Kidney (tissue), 14 donors: ENCODE measurements around the gene NCOA7. TPM values are rescaled to one million over a fixed set of nuclear protein-coding genes. Genes with fewer than 3 reads are reported as not detected.

ENCODE experiments used
- DNase-seq, 5 donors: peaks; one replicate each; pipeline ENCODE4 v3.0.0-alpha.2; 2013 to 2020
- FAIRE-seq: peaks from 2 replicates; lab custom pipeline; 2012; peaks lifted over from hg19 to GRCh38; lab: Jason Lieb, UNC
- H3K27ac ChIP-seq, 2 donors: one replicate each; pipeline ENCODE4 v1.7.0; 2013; ENCODE audit warnings: low read depth in 2 of 2, low read length in 2 of 2, inconsistent platforms in 1 of 2
- H3K27me3 ChIP-seq: one replicate; pipeline ENCODE4 v1.7.1; 2013; ENCODE audit warnings: low read length, inconsistent platforms; ENCODE audit not compliant: control insufficient read depth, insufficient read depth
- H3K36me3 ChIP-seq, 3 donors: one replicate each; pipeline versions ENCODE4 v1.7.0 to v1.7.1; 2013; ENCODE audit warnings: low read length in 3 of 3, control low read depth in 1 of 3, inconsistent platforms in 1 of 3; ENCODE audit not compliant: insufficient read depth in 3 of 3, control insufficient read depth in 2 of 3
- H3K4me1 ChIP-seq, 3 donors: one replicate each; pipeline versions ENCODE4 v1.7.0 to v1.7.1; 2013; ENCODE audit warnings: low read length in 3 of 3, inconsistent platforms in 1 of 3, low read depth in 1 of 3; ENCODE audit not compliant: control insufficient read depth in 2 of 3, insufficient read depth in 2 of 3
- H3K4me3 ChIP-seq, 3 donors: one replicate each; pipeline versions ENCODE4 v1.7.0 to v1.8.1; 2013; ENCODE audit warnings: low read length in 3 of 3, control low read depth in 1 of 3, inconsistent platforms in 1 of 3
- H3K9ac ChIP-seq, 3 donors: one replicate each; pipeline versions ENCODE4 v1.7.0 to v1.7.1; 2013; ENCODE audit warnings: low read length in 3 of 3, control low read depth in 1 of 3, inconsistent platforms in 1 of 3
- H3K9me3 ChIP-seq, 3 donors: one replicate each; pipeline versions ENCODE4 v1.7.0 to v1.7.1; 2013; ENCODE audit warnings: low read length in 3 of 3, control low read depth in 1 of 3, inconsistent platforms in 1 of 3; ENCODE audit not compliant: control insufficient read depth in 2 of 3, insufficient read depth in 1 of 3
- intact Hi-C: fragments of 100-400 bp; cut with DNase I; formaldehyde crosslinking; loops from one replicate; pipeline ENCODE4 v1.11.1; 2022
- polyA plus RNA-seq: library from polyadenylated mRNA; stranded (reverse); fragments of 350-450 nt; fragmentation: Illumina TruSeq; extraction: RNeasy Lipid Tissue Mini Kit (QIAGEN cat#74804); gene quantifications from one replicate; pipeline ENCODE4 v1.2.3, GENCODE V29; 2014; ENCODE audit warnings: low read depth, low replicate concordance; ENCODE audit not compliant: insufficient read depth
- total RNA-seq: library from RNA; stranded (reverse); fragmentation: NEBNext Ultra II Directional; extraction: Animal tissue kit (Norgen Biotek cat#: 25700); gene quantifications from one replicate; pipeline ENCODE4 v1.2.1, GENCODE V29; 2021
- TF ChIP-seq, protein P1 (sequence below): IDR thresholded peaks from 3 replicates; pipeline ENCODE4 v1.5.1; 2012; ENCODE audit warnings: mild to moderate bottlenecking, moderate library complexity, borderline replicate concordance; ENCODE audit not compliant: insufficient read depth; ENCODE audit errors: extremely low read depth
- donor health status: control.
- donor health status: control.
- donor health status: control.
- donor health status: control.
- donor health status: control.
- donor health status: DM: yes; HTN: yes; CAD: no.
- donor health status: Normal renal cell carcinoma (clear cell type).

The NCOA7 gene
- total and polyA plus RNA-seq, 2 donors from 2014 or later = 21.0 to 135 TPM

DNA sequence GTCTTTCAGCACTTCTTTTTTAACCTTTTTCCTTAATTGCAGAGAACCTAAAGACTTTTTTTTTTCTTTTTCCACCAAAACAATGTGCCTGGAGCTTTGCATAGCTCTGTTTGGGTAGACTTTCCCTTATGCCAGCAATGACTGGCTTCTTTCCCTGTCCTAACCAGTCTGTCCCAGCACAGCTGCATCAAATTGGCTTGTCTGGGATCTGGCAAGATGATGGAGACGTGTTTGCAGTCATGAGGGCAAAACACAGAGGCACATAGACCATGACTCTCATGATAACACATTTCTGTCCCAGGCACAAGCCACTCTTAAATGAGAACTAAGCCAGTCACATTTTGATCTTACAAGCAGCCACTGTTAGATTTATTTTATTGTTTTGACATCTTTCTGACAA lies 24.8 kb upstream of the NCOA7 start:
- Histone ChIP-seq H3K4me3 (no peak overlapping the region), H3K4me1 (no peaks in the 10 kb centered on the region), H3K9ac (no peak overlapping the region), H3K27me3 (no peaks in the 10 kb centered on the region), H3K9me3 (no peaks in the 10 kb centered on the region), H3K36me3 (no peaks in the 10 kb centered on the region), H3K27ac (no peak overlapping the region)
- intact Hi-C loops = loop anchor here (5.0 kb wide), 1 partner anchor 454 kb away; no protein-coding TSS in a partner anchor
- TF ChIP-seq, protein P1, sequence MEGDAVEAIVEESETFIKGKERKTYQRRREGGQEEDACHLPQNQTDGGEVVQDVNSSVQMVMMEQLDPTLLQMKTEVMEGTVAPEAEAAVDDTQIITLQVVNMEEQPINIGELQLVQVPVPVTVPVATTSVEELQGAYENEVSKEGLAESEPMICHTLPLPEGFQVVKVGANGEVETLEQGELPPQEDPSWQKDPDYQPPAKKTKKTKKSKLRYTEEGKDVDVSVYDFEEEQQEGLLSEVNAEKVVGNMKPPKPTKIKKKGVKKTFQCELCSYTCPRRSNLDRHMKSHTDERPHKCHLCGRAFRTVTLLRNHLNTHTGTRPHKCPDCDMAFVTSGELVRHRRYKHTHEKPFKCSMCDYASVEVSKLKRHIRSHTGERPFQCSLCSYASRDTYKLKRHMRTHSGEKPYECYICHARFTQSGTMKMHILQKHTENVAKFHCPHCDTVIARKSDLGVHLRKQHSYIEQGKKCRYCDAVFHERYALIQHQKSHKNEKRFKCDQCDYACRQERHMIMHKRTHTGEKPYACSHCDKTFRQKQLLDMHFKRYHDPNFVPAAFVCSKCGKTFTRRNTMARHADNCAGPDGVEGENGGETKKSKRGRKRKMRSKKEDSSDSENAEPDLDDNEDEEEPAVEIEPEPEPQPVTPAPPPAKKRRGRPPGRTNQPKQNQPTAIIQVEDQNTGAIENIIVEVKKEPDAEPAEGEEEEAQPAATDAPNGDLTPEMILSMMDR = no peak
- DNase-seq (no peak), FAIRE-seq (no peak)

DNA sequence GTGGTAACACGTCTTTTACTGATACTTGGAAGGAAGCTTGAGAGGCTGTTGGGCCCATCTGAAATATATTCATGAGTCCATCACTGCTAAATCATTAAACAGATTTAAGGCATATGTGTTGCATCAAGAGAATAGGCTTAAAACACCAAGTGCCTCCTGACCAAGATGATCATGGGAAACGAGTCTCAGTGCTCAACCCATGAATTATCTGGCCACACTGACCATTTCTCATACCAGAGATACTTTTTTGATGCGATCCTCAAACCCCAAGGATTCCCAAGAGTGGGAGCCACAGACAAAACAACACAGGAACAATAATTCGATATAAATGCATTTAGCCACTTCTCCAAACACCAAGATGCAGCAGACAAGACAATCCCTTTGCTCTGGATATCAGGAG lies 24.1 kb upstream of the NCOA7 start:
- FAIRE-seq (no peak), DNase-seq (no peak)
- Histone ChIP-seq H3K4me1 (no peaks in the 10 kb centered on the region), H3K36me3 (no peaks in the 10 kb centered on the region), H3K4me3 (no peak overlapping the region), H3K9me3 (no peaks in the 10 kb centered on the region), H3K27ac (no peak overlapping the region), H3K27me3 (no peaks in the 10 kb centered on the region), H3K9ac (no peak overlapping the region)
- intact Hi-C loops = loop anchor here (5.0 kb wide), 1 partner anchor 454 kb away; no protein-coding TSS in a partner anchor
- TF ChIP-seq, protein P1 = no peak

DNA sequence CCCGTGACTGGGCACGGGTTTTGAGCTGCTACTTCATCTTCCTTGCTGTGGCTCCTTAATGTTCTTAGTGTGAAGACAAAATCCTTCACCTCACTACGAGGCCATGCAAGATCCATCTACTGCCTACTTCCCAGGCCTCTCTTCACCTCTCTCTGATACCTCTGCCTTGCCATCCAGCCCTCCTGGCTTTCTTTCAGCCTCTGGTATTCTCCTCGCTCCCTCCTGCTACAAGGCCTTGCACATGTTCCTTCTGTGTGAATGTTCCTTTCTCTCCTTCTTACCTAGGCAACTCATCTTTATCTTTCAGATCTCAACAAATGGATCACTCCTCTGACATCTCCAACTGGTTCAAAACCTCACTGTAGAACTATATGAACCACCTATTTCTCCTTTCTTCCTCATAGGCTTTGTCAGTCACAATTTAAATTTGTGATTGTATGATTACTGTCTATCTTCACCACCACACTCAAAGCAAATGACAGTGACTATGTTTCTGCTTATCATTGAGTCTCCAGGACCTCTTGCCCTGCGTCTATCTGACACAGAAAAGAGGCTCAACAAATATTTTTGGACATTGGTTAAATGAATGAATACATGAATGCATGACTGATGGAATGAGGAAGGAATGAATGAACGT lies 21.5 kb upstream of the NCOA7 start:
- DNase-seq (no peak), FAIRE-seq (no peak)
- H3K36me3 ChIP-seq = no peaks in the 10 kb centered on the region
- H3K27ac ChIP-seq = no peak overlapping the region
- no peaks in the 10 kb centered on the region for H3K27me3 ChIP-seq
- intact Hi-C loops = loop anchor here (5.0 kb wide), 1 partner anchor 457 kb away; no protein-coding TSS in a partner anchor
- no peak overlapping the region for H3K4me3 ChIP-seq
- no peaks in the 10 kb centered on the region for H3K4me1 ChIP-seq
- TF ChIP-seq, protein P1 = no peak
- no peaks in the 10 kb centered on the region for H3K9me3 ChIP-seq
- no peak overlapping the region for H3K9ac ChIP-seq
